GM12878 (cell line): Measurements from ENCODE around the gene GCDH. TPM values are rescaled to one million over a fixed set of nuclear protein-coding genes. Genes with fewer than 3 reads are reported as not detected.

Source experiments
- CREB1 ChIP-seq: IDR thresholded peaks from 2 replicates; pipeline ENCODE4 v1.6.1; 2012; ENCODE audit warnings: low read depth, mild to moderate bottlenecking, inconsistent platforms
- CTCF ChIP-seq, 3 experiments: IDR thresholded peaks in 2 of 3; conservative IDR thresholded peaks in 1 of 3; 2 replicates each; pipeline ENCODE4 v1.5.1; 2011; ENCODE audit warnings: low read depth in 3 of 3, low read length in 3 of 3, mild to moderate bottlenecking in 3 of 3, control low read depth in 2 of 3, moderate library complexity in 2 of 3, inconsistent platforms in 1 of 3, mixed read lengths in 1 of 3; ENCODE audit not compliant: control insufficient read depth in 2 of 3, insufficient read depth in 1 of 3; ENCODE audit errors: extremely low read depth in 1 of 3
- ELK1 ChIP-seq: IDR thresholded peaks from 2 replicates; pipeline ENCODE4 v1.6.1; 2012; ENCODE audit warnings: low read depth, low read length, improper control_type of control experiment
- IRF3 ChIP-seq: fragments of 450-650 bp; IDR thresholded peaks from 2 replicates; pipeline ENCODE4 v1.6.1; 2014; ENCODE audit warnings: mild to moderate bottlenecking
- IRF5 ChIP-seq: fragments of 450-650 bp; IDR thresholded peaks from 2 replicates; pipeline ENCODE4 v1.6.1; 2017; ENCODE audit warnings: borderline replicate concordance
- MTA3 ChIP-seq: IDR thresholded peaks from 2 replicates; pipeline ENCODE4 v1.6.1; 2012; ENCODE audit warnings: low read length, inconsistent platforms, borderline replicate concordance
- NFXL1 ChIP-seq: fragments of 450-650 bp; IDR thresholded peaks from 2 replicates; pipeline ENCODE4 v1.6.1; 2017; ENCODE audit warnings: antibody characterized with exemption, mild to moderate bottlenecking, borderline replicate concordance
- TBL1XR1 ChIP-seq: IDR thresholded peaks from 2 replicates; pipeline ENCODE4 v1.6.1; 2012; ENCODE audit warnings: low read depth, low read length, improper control_type of control experiment
- ZNF384 ChIP-seq: IDR thresholded peaks from 2 replicates; pipeline ENCODE4 v1.6.1; 2012; ENCODE audit warnings: low read depth, mild to moderate bottlenecking, low read length, improper control_type of control experiment, borderline replicate concordance
- polyA plus RNA-seq, 11 experiments: library from polyadenylated mRNA; depleted of rRNA in 4 of 11; unstranded in 6 of 11; stranded (reverse) in 5 of 11; fragments of >200 nt; fragmentation: Nextera tagmentation in 4 of 11; fragmentation: Illumina TruSeq in 1 of 11; extraction: Ambion mirVana in 4 of 11; extraction: Trizol in 1 of 11; gene quantifications; 1 replicate in 1 of 11; 2 replicates in 10 of 11; pipeline versions ENCODE4 v1.2.1 to v1.2.3, GENCODE V29; 2011 to 2016; ENCODE audit warnings: inconsistent platforms in 2 of 11, missing spikeins in 2 of 11, low read depth in 1 of 11
- total RNA-seq, 4 experiments: library from RNA; depleted of rRNA in 3 of 4; stranded (reverse); fragments of >200 nt in 3 of 4; fragmentation: Illumina TruSeq in 1 of 4; extraction: Trizol in 1 of 4; gene quantifications; 2 replicates each; pipeline versions ENCODE4 v1.2.1 to v1.2.3, GENCODE V29; 2013 to 2021

Gene GCDH
- total and polyA plus RNA-seq, 10 of the 15 experiments (the other 5 are each of a cell fraction or from before 2014, with no cell fraction given) = 4.2 to 69.4 (median 39.7) TPM

- no peak for TF ChIP-seq ZNF384
- no peak for TF ChIP-seq TBL1XR1
- TF ChIP-seq IRF5 = no peak
- TF ChIP-seq CTCF (IDR thresholded peaks at IDR 0.05 in 2 of 3, conservative IDR thresholded peaks at IDR 0.05 in 1 of 3; ENCODE audit: control insufficient read depth in 2 of 3, extremely low read depth in 1 of 3, insufficient read depth in 1 of 3, low read depth in 3 of 3, low read length in 3 of 3) = no peak
- TF ChIP-seq IRF3 = no peak
- TF ChIP-seq NFXL1 = no peak
- no peak for TF ChIP-seq MTA3
- no peak for TF ChIP-seq ELK1
- no peak for TF ChIP-seq CREB1
Measured at GRCh38 chr19:12864721-12865715, 25.9 kb upstream of the GCDH start (continued).
